GM12878 (cell line): ENCODE results near the gene ATRNL1. TPM values are rescaled to one million over a fixed set of nuclear protein-coding genes. Genes with fewer than 3 reads are reported as not detected.

Experiments
- ATAC-seq: fragments of 200-7000 bp; cut with Tn5 transposase; 3 replicates; pipeline ENCODE4 v1.9.1; 2020; ENCODE audit warnings: mild to moderate bottlenecking, moderate library complexity
- BruUV-seq: library from RNA; stranded (reverse); fragments of 400-500 nt; replicated peaks from 2 replicates; lab custom pipeline; 2021; lab: Mats Ljungman, UMichigan
- CTCF ChIA-PET: fragments of 300-600 bp; sonication (Branson Sonifier 250); formaldehyde crosslinking; extraction: SDS; loops from one replicate; lab custom pipeline; 2021; ENCODE audit warnings: inconsistent platforms; lab: Yijun Ruan, JAX
- POLR2A ChIA-PET: fragments of 350-600 bp; formaldehyde crosslinking; extraction: SDS; loops from one replicate; lab custom pipeline; 2021; ENCODE audit warnings: inconsistent platforms; lab: Charles Lee
- RAD21 ChIA-PET: fragments of 300-600 bp; sonication (Branson Sonifier 250); formaldehyde crosslinking; loops from one replicate; lab custom pipeline; 2023; ENCODE audit warnings: antibody characterized with exemption; ENCODE audit not compliant: unreplicated experiment; lab: Charles Lee
- SMC1A ChIA-PET: fragments of 300-600 bp; sonication (Branson Sonifier 250); formaldehyde crosslinking; loops from one replicate; lab custom pipeline; 2023; ENCODE audit not compliant: unreplicated experiment, uncharacterized antibody; lab: Charles Lee
- DNase-seq: peaks from one replicate; pipeline ENCODE4 v3.0.0-alpha.2; 2011; ENCODE audit warnings: low read depth, low spot score
- FAIRE-seq: peaks from 3 replicates; lab custom pipeline; 2011; peaks lifted over from hg19 to GRCh38; lab: Jason Lieb, UNC
- H2AFZ ChIP-seq: 2 replicates; pipeline ENCODE4 v1.6.0; 2011; ENCODE audit warnings: low read depth, low read length, control low read depth; ENCODE audit not compliant: control insufficient read depth
- H3K27ac ChIP-seq: 2 replicates; pipeline ENCODE4 v1.5.1; 2011; ENCODE audit warnings: control low read depth; ENCODE audit not compliant: control insufficient read depth, insufficient read depth
- H3K27me3 ChIP-seq, 2 experiments: replicated peaks in 1 of 2; 2 replicates each; pipeline versions ENCODE4 v1.6.0 to v1.6.1; 2011; ENCODE audit warnings: low read length in 1 of 2; ENCODE audit not compliant: control insufficient read depth in 2 of 2, insufficient read depth in 2 of 2
- H3K36me3 ChIP-seq, 2 experiments: 2 replicates each; pipeline ENCODE4 v1.5.1; 2011; ENCODE audit warnings: low read length in 1 of 2; ENCODE audit not compliant: control insufficient read depth in 2 of 2, insufficient read depth in 2 of 2
- H3K4me1 ChIP-seq: 2 replicates; pipeline ENCODE4 v1.6.1; 2011; ENCODE audit warnings: mild to moderate bottlenecking, low read length, moderate library complexity, mixed read lengths; ENCODE audit not compliant: control insufficient read depth, insufficient read depth
- H3K4me2 ChIP-seq: 2 replicates; pipeline ENCODE4 v1.6.0; 2011; ENCODE audit warnings: control low read depth; ENCODE audit not compliant: control insufficient read depth, insufficient read depth
- H3K4me3 ChIP-seq: fragments of 200-600 bp; sonication (generic); 2 replicates; pipeline ENCODE4 v1.5.1; 2016
- H3K79me2 ChIP-seq: 2 replicates; pipeline ENCODE4 v1.6.0; 2011; ENCODE audit warnings: low read length; ENCODE audit not compliant: control insufficient read depth, insufficient read depth
- H3K9ac ChIP-seq: 2 replicates; pipeline ENCODE4 v1.8.0; 2011; ENCODE audit warnings: low read length, control low read depth, mixed read lengths; ENCODE audit not compliant: control insufficient read depth, insufficient read depth
- H3K9me3 ChIP-seq: replicated peaks from 3 replicates; pipeline ENCODE4 v1.5.1; 2011; ENCODE audit warnings: mild to moderate bottlenecking, low read length; ENCODE audit not compliant: control insufficient read depth, insufficient read depth
- H4K20me1 ChIP-seq: 2 replicates; pipeline ENCODE4 v1.6.0; 2011; ENCODE audit not compliant: control insufficient read depth, insufficient read depth
- SMAD1 ChIP-seq: fragments of 450-650 bp; IDR thresholded peaks from 2 replicates; pipeline ENCODE4 v1.6.1; 2018; ENCODE audit warnings: mild to moderate bottlenecking, low read depth; ENCODE audit not compliant: partially characterized antibody
- ZNF384 ChIP-seq: IDR thresholded peaks from 2 replicates; pipeline ENCODE4 v1.6.1; 2012; ENCODE audit warnings: low read depth, mild to moderate bottlenecking, low read length, improper control_type of control experiment, borderline replicate concordance
- WGBS: methylation state at CpG from one replicate; pipeline ENCODE4 v1.1.6; 2016; ENCODE audit warnings: low lambda C conversion rate; ENCODE audit not compliant: insufficient replicate concordance, insufficient coverage; ENCODE audit errors: missing lambda C conversion rate; 5-methylcytosine and 5-hydroxymethylcytosine counted together
- in situ Hi-C: fragments of 300-500 bp; cut with MboI; formaldehyde crosslinking; loops from 9 replicates; pipeline ENCODE4 v1.14.3; 2018; ENCODE audit warnings: mixed read lengths
- intact Hi-C: fragments of 100-400 bp; cut with micrococcal nuclease; formaldehyde crosslinking; loops from one replicate; pipeline ENCODE4 v1.14.2; 2022; ENCODE audit not compliant: unreplicated experiment
- polyA plus RNA-seq, 11 experiments: library from polyadenylated mRNA; depleted of rRNA in 4 of 11; unstranded in 6 of 11; stranded (reverse) in 5 of 11; fragments of >200 nt; fragmentation: Nextera tagmentation in 4 of 11; fragmentation: Illumina TruSeq in 1 of 11; extraction: Ambion mirVana in 4 of 11; extraction: Trizol in 1 of 11; gene quantifications; 1 replicate in 1 of 11; 2 replicates in 10 of 11; pipeline versions ENCODE4 v1.2.1 to v1.2.3, GENCODE V29; 2011 to 2016; ENCODE audit warnings: inconsistent platforms in 2 of 11, missing spikeins in 2 of 11, low read depth in 1 of 11
- total RNA-seq, 4 experiments: library from RNA; depleted of rRNA in 3 of 4; stranded (reverse); fragments of >200 nt in 3 of 4; fragmentation: Illumina TruSeq in 1 of 4; extraction: Trizol in 1 of 4; gene quantifications; 2 replicates each; pipeline versions ENCODE4 v1.2.1 to v1.2.3, GENCODE V29; 2013 to 2021
- TF ChIP-seq, protein P1 (sequence below): fragments of 450-650 bp; IDR thresholded peaks from 2 replicates; pipeline ENCODE4 v1.6.1; 2018; ENCODE audit warnings: mild to moderate bottlenecking, low read depth, moderate library complexity; ENCODE audit not compliant: partially characterized antibody
- TF ChIP-seq, protein P2 (sequence below): IDR thresholded peaks from 2 replicates; pipeline ENCODE4 v1.6.1; 2012; ENCODE audit warnings: mild to moderate bottlenecking, low read depth, low read length
- TF ChIP-seq, protein P3 (sequence below): IDR thresholded peaks from 2 replicates; pipeline ENCODE4 v1.6.1; 2012; ENCODE audit warnings: improper control_type of control experiment, low read depth, low read length; ENCODE audit not compliant: insufficient replicate concordance
- TF ChIP-seq, protein P4 (sequence below): fragments of 450-650 bp; conservative IDR thresholded peaks from 2 replicates; pipeline ENCODE4 v1.6.1; 2017; ENCODE audit warnings: mild to moderate bottlenecking, moderate library complexity

Gene ATRNL1
- total and polyA plus RNA-seq, 10 of the 15 experiments (the other 5 are each of a cell fraction or from before 2014, with no cell fraction given): 0.03 to 1.4 (median 0.34) TPM

DNA sequence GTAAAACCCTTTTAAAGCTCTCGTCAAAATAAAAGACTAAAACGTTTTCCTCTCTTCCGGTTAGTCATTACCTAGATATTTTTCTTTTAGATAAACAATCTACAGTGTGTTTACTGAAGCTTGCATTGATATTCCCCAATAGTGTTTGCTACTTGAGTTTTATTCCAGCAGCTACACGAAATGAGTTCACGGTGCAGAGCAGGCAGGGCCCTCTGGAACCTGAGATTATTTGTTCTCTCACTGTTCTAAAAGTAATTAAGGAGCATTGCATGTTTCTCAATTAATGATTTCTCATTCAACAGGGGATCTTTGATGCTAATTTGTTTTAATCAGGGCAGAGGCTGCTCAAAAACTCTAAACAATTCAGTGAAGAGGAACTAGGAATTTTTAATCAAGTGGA is 860.1 kb downstream of the ATRNL1 start (continued):
- TF ChIP-seq, protein P1, sequence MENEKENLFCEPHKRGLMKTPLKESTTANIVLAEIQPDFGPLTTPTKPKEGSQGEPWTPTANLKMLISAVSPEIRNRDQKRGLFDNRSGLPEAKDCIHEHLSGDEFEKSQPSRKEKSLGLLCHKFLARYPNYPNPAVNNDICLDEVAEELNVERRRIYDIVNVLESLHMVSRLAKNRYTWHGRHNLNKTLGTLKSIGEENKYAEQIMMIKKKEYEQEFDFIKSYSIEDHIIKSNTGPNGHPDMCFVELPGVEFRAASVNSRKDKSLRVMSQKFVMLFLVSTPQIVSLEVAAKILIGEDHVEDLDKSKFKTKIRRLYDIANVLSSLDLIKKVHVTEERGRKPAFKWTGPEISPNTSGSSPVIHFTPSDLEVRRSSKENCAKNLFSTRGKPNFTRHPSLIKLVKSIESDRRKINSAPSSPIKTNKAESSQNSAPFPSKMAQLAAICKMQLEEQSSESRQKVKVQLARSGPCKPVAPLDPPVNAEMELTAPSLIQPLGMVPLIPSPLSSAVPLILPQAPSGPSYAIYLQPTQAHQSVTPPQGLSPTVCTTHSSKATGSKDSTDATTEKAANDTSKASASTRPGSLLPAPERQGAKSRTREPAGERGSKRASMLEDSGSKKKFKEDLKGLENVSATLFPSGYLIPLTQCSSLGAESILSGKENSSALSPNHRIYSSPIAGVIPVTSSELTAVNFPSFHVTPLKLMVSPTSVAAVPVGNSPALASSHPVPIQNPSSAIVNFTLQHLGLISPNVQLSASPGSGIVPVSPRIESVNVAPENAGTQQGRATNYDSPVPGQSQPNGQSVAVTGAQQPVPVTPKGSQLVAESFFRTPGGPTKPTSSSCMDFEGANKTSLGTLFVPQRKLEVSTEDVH: no peak
- TF ChIP-seq, protein P2, sequence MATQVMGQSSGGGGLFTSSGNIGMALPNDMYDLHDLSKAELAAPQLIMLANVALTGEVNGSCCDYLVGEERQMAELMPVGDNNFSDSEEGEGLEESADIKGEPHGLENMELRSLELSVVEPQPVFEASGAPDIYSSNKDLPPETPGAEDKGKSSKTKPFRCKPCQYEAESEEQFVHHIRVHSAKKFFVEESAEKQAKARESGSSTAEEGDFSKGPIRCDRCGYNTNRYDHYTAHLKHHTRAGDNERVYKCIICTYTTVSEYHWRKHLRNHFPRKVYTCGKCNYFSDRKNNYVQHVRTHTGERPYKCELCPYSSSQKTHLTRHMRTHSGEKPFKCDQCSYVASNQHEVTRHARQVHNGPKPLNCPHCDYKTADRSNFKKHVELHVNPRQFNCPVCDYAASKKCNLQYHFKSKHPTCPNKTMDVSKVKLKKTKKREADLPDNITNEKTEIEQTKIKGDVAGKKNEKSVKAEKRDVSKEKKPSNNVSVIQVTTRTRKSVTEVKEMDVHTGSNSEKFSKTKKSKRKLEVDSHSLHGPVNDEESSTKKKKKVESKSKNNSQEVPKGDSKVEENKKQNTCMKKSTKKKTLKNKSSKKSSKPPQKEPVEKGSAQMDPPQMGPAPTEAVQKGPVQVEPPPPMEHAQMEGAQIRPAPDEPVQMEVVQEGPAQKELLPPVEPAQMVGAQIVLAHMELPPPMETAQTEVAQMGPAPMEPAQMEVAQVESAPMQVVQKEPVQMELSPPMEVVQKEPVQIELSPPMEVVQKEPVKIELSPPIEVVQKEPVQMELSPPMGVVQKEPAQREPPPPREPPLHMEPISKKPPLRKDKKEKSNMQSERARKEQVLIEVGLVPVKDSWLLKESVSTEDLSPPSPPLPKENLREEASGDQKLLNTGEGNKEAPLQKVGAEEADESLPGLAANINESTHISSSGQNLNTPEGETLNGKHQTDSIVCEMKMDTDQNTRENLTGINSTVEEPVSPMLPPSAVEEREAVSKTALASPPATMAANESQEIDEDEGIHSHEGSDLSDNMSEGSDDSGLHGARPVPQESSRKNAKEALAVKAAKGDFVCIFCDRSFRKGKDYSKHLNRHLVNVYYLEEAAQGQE: no peak

DNA sequence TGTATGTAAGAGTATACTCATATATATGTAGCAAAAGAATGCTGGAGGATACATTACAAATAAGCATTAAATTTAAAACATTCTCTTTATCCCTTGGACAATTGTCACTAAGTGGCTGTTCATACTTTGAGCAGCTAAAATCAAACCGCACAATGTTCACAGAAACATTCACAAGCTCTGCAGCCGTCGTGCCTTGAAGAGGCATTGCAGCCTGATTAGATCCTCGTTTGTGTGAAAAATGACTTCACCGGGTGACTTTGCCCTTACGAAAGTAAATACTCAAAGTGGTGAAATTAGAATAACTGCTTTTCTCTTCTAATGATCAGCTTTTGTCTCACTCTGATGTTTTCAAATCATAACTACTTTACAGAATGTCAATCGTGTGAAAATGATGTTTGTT is 860.8 kb downstream of the ATRNL1 start:
- FAIRE-seq: no peak
- Histone ChIP-seq H3K9ac (no peak overlapping the region), H2AFZ (no peak overlapping the region), H3K27me3 (no peaks in the 10 kb centered on the region), H3K4me3 (no peak overlapping the region), H4K20me1 (no peaks in the 10 kb centered on the region), H3K79me2 (no peaks in the 10 kb centered on the region), H3K4me1 (no peaks in the 10 kb centered on the region), H3K9me3 (no peaks in the 10 kb centered on the region), H3K27ac (no peak overlapping the region), H3K36me3 (no peaks in the 10 kb centered on the region), H3K4me2 (no peak overlapping the region)
- no peak for DNase-seq
- SMC1A ChIA-PET: no interaction called here
- POLR2A ChIA-PET: no interaction called here
- intact Hi-C loops (no loop called here), in situ Hi-C loops (no loop called here)
- no peak for ATAC-seq
- CTCF ChIA-PET: no interaction called here
- RAD21 ChIA-PET: no interaction called here
- 47% methylated on average over 7 of the region's 7 CpGs for WGBS
- BruUV-seq: no TSS peak
- TF ChIP-seq ZNF384: no peak
- TF ChIP-seq, protein P3, sequence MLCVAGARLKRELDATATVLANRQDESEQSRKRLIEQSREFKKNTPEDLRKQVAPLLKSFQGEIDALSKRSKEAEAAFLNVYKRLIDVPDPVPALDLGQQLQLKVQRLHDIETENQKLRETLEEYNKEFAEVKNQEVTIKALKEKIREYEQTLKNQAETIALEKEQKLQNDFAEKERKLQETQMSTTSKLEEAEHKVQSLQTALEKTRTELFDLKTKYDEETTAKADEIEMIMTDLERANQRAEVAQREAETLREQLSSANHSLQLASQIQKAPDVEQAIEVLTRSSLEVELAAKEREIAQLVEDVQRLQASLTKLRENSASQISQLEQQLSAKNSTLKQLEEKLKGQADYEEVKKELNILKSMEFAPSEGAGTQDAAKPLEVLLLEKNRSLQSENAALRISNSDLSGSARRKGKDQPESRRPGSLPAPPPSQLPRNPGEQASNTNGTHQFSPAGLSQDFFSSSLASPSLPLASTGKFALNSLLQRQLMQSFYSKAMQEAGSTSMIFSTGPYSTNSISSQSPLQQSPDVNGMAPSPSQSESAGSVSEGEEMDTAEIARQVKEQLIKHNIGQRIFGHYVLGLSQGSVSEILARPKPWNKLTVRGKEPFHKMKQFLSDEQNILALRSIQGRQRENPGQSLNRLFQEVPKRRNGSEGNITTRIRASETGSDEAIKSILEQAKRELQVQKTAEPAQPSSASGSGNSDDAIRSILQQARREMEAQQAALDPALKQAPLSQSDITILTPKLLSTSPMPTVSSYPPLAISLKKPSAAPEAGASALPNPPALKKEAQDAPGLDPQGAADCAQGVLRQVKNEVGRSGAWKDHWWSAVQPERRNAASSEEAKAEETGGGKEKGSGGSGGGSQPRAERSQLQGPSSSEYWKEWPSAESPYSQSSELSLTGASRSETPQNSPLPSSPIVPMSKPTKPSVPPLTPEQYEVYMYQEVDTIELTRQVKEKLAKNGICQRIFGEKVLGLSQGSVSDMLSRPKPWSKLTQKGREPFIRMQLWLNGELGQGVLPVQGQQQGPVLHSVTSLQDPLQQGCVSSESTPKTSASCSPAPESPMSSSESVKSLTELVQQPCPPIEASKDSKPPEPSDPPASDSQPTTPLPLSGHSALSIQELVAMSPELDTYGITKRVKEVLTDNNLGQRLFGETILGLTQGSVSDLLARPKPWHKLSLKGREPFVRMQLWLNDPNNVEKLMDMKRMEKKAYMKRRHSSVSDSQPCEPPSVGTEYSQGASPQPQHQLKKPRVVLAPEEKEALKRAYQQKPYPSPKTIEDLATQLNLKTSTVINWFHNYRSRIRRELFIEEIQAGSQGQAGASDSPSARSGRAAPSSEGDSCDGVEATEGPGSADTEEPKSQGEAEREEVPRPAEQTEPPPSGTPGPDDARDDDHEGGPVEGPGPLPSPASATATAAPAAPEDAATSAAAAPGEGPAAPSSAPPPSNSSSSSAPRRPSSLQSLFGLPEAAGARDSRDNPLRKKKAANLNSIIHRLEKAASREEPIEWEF: no peak
- TF ChIP-seq SMAD1: no peak
- TF ChIP-seq, protein P4, sequence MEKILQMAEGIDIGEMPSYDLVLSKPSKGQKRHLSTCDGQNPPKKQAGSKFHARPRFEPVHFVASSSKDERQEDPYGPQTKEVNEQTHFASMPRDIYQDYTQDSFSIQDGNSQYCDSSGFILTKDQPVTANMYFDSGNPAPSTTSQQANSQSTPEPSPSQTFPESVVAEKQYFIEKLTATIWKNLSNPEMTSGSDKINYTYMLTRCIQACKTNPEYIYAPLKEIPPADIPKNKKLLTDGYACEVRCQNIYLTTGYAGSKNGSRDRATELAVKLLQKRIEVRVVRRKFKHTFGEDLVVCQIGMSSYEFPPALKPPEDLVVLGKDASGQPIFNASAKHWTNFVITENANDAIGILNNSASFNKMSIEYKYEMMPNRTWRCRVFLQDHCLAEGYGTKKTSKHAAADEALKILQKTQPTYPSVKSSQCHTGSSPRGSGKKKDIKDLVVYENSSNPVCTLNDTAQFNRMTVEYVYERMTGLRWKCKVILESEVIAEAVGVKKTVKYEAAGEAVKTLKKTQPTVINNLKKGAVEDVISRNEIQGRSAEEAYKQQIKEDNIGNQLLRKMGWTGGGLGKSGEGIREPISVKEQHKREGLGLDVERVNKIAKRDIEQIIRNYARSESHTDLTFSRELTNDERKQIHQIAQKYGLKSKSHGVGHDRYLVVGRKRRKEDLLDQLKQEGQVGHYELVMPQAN: no peak
